Brain microvascular endothelial cell (primary cell): Measurements from ENCODE around the gene MDN1.

Experiments used
- DNase-seq: peaks from one replicate; pipeline ENCODE4 v3.0.0-alpha.2; 2020
- H3K27ac ChIP-seq: fragments of 250-450 bp; sonication (Bioruptor Pico); 2 replicates; pipeline ENCODE4 v1.5.1; 2020; ENCODE audit warnings: mild to moderate bottlenecking, moderate library complexity
- H3K27me3 ChIP-seq: fragments of 250-450 bp; sonication (Bioruptor Pico); replicated peaks from 2 replicates; pipeline ENCODE4 v1.5.1; 2020; ENCODE audit warnings: mild to moderate bottlenecking
- H3K36me3 ChIP-seq: fragments of 250-450 bp; sonication (Bioruptor Pico); replicated peaks from 2 replicates; pipeline ENCODE4 v1.5.1; 2020; ENCODE audit warnings: mild to moderate bottlenecking
- H3K4me3 ChIP-seq: 2 replicates; pipeline ENCODE4 v1.5.1; 2011; ENCODE audit warnings: low read depth, mild to moderate bottlenecking, control low read depth, low read length, moderate library complexity
- CTCF ChIP-seq: IDR thresholded peaks from 2 replicates; pipeline ENCODE4 v1.5.1; 2011; ENCODE audit warnings: low read depth, mild to moderate bottlenecking, moderate library complexity, low read length, control low read depth, inconsistent platforms; ENCODE audit errors: missing control alignments
- in situ Hi-C: cut with HindIII; loops from 2 replicates; pipeline ENCODE4 v1.10.0; 2017; ENCODE audit warnings: low sequenced_read_pairs, low pct_ligation_motif_present

MDN1 gene

DNA sequence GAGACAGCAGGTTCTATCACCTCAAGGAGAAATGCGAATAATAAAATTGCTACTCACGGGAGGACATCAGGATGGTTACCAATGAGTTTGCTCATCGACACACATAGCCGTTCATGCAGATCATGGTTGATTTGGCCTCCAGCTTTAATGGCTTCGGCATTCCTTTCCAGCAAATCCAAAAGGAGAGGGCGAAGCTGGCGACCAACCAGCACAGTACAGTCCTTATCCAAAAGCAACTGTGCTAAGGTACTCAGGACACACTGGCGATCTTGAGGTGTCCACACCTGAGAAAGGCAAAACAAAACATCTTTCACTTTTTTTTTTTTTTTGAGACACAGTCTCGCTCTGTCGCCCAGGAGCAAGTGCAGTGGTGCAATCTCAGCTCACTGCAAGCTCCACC lies 16.3 kb downstream of the MDN1 start:
- TF ChIP-seq CTCF: no peak
- Histone ChIP-seq H3K27ac (no peak overlapping the region), H3K4me3 (no peak overlapping the region), H3K36me3 (no peaks in the 10 kb centered on the region), H3K27me3 (no peaks in the 10 kb centered on the region)
- no peak for DNase-seq
- in situ Hi-C loops: no loop called here

DNA sequence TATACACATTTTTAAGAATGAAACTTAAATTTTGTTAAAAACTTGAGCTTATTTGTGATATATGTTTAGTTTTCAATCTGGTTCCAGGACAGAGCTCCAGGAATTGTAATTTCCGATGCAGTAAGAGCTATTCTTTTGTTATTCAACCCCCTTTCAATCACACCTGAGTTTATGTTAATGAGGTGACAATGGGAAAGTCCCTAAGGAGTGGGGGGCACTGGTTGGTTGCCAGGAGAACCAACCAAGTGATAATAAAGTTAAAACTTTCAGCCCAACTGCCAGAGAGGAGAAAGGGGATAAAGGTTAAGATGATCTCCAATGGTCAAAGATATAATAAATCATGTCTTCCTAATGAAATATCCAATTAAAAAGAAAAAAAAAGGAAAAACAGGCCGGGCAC lies 19.8 kb downstream of the MDN1 start:
- no peak overlapping the region for H3K27ac ChIP-seq
- H3K36me3 ChIP-seq: no peaks in the 10 kb centered on the region
- TF ChIP-seq CTCF: no peak
- H3K4me3 ChIP-seq: no peak overlapping the region
- in situ Hi-C loops: no loop called here
- no peak for DNase-seq
- no peaks in the 10 kb centered on the region for H3K27me3 ChIP-seq

GRCh38 chr6:89799096-89799495 lies 20.5 kb downstream of the MDN1 start:
- TF ChIP-seq CTCF: no peak
- H3K27ac ChIP-seq: no peak overlapping the region
- H3K27me3 ChIP-seq: no peaks in the 10 kb centered on the region
- in situ Hi-C loops: no loop called here
- DNase-seq: no peak
- H3K36me3 ChIP-seq: no peaks in the 10 kb centered on the region
- no peak overlapping the region for H3K4me3 ChIP-seq

DNA sequence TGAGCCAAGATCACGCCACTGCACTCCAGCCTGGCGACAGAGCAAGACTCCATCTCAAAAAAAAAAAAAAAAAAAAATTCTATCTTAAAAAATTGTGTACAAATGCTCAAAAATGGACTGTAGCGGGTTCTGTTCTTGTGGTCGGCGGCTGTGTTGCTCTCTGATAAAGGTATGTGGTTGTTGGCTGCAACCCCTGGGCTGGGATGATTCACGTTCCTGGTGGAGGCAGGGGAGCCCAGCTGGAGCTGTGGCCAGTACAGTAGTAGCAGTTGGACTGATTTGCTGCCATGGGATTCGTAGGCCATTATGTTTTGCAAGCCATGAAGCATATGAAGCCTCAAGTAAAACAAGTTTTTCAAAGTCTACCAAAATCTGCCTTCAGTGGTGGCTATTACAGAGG lies 22.3 kb downstream of the MDN1 start:
- Histone ChIP-seq H3K36me3 (peaks cover 5% of the 10 kb centered on the region), H3K27me3 (no peaks in the 10 kb centered on the region), H3K27ac (peak overlapping the region; percentile 26), H3K4me3 (no peak overlapping the region)
- DNase-seq: peak; percentile 84
- in situ Hi-C loops: no loop called here
- TF ChIP-seq CTCF: no peak

- peaks cover 19% of the 10 kb centered on the region for H3K36me3 ChIP-seq
- no peak overlapping the region for H3K27ac ChIP-seq
- H3K27me3 ChIP-seq: no peaks in the 10 kb centered on the region
- in situ Hi-C loops: no loop called here
- DNase-seq: no peak
- no peak for TF ChIP-seq CTCF
- H3K4me3 ChIP-seq: no peak overlapping the region
Observed at GRCh38 chr6:89794324-89794723, 25.3 kb downstream of the MDN1 start.

GRCh38 chr6:89793586-89793985 lies 26.0 kb downstream of the MDN1 start:
- no peak overlapping the region for H3K4me3 ChIP-seq
- no peak overlapping the region for H3K27ac ChIP-seq
- in situ Hi-C loops: no loop called here
- no peak for TF ChIP-seq CTCF
- no peaks in the 10 kb centered on the region for H3K27me3 ChIP-seq
- DNase-seq: no peak
- peaks cover 22% of the 10 kb centered on the region for H3K36me3 ChIP-seq
